A549 (cell line): ENCODE results near the gene FIGLA. TPM values are rescaled to one million over a fixed set of nuclear protein-coding genes. Genes with fewer than 3 reads are reported as not detected.

Experiments
- ATAC-seq, 2 experiments: fragments of 200-7000 bp in 1 of 2; fragments of >200 bp in 1 of 2; cut with Nextera tagmentation in 1 of 2; cut with Tn5 transposase in 1 of 2; 3 replicates each; pipeline versions ENCODE4 v1.8.0 to v1.9.1; 2018 to 2020; ENCODE audit warnings: mild to moderate bottlenecking in 1 of 2, moderate library complexity in 1 of 2
- CTCF ChIA-PET: fragments of 300-600 bp; sonication (Branson Sonifier 250); formaldehyde crosslinking; extraction: SDS; loops from one replicate; lab custom pipeline; 2021; ENCODE audit warnings: antibody characterized with exemption, inconsistent platforms; lab: Yijun Ruan, JAX
- POLR2A ChIA-PET: fragments of 350-600 bp; formaldehyde crosslinking; extraction: SDS; loops from one replicate; lab custom pipeline; 2021; ENCODE audit warnings: antibody characterized with exemption, inconsistent platforms; lab: Yijun Ruan, JAX
- DNase-seq, 2 experiments: peaks; one replicate each; pipeline versions ENCODE4 v3.0.0 to v3.0.0-alpha.2; 2011 to 2016; ENCODE audit warnings: low read depth in 1 of 2, low spot score in 1 of 2
- FAIRE-seq: peaks from 2 replicates; lab custom pipeline; 2011; peaks lifted over from hg19 to GRCh38; lab: Jason Lieb, UNC
- H3K27ac ChIP-seq, 2 experiments: fragments of >200 bp; sonication (Bioruptor Twin); formaldehyde crosslinking; 3 replicates each; pipeline ENCODE4 v1.5.1; 2016 to 2017
- H3K4me1 ChIP-seq: fragments of >200 bp; sonication (Bioruptor Twin); formaldehyde crosslinking; 3 replicates; pipeline ENCODE4 v1.6.1; 2016
- H3K4me2 ChIP-seq: fragments of >200 bp; sonication (Bioruptor Twin); formaldehyde crosslinking; 3 replicates; pipeline ENCODE4 v1.6.1; 2016
- H3K4me3 ChIP-seq: fragments of >200 bp; sonication (Bioruptor Twin); formaldehyde crosslinking; 3 replicates; pipeline ENCODE4 v1.5.1; 2016
- H3K9me3 ChIP-seq: fragments of >200 bp; sonication (Bioruptor Twin); formaldehyde crosslinking; 3 replicates; pipeline ENCODE4 v1.6.1; 2016
- ATOH8 ChIP-seq: fragments of 250-450 bp; sonication (Bioruptor Pico); IDR thresholded peaks from 2 replicates; pipeline ENCODE4 v1.5.0; 2020; ENCODE audit warnings: low read depth, mild to moderate bottlenecking, moderate library complexity
- BHLHE40 ChIP-seq: IDR thresholded peaks from 2 replicates; pipeline ENCODE4 v1.6.1; 2012; ENCODE audit warnings: low read depth, low read length, inconsistent platforms
- CBX2 ChIP-seq: fragments of 200-600 bp; sonication (generic); IDR thresholded peaks from 2 replicates; pipeline ENCODE4 v1.6.1; 2016; ENCODE audit warnings: low read depth, mild to moderate bottlenecking, borderline replicate concordance
- CBX8 ChIP-seq: fragments of 200-600 bp; sonication (generic); IDR thresholded peaks from 2 replicates; pipeline ENCODE4 v1.6.1; 2016
- CTCF ChIP-seq: fragments of >200 bp; sonication (Bioruptor Twin); formaldehyde crosslinking; IDR thresholded peaks from 3 replicates; pipeline ENCODE4 v1.5.1; 2016
- E2F6 ChIP-seq: IDR thresholded peaks from 2 replicates; pipeline ENCODE4 v1.6.1; 2012; ENCODE audit warnings: low read depth, borderline replicate concordance
- EHMT2 ChIP-seq: fragments of 200-600 bp; sonication (generic); IDR thresholded peaks from 2 replicates; pipeline ENCODE4 v1.6.1; 2016; ENCODE audit warnings: antibody characterized with exemption, low read depth, mild to moderate bottlenecking, moderate library complexity
- EP300 ChIP-seq, 2 experiments: fragments of >200 bp; sonication (Bioruptor Twin); formaldehyde crosslinking; IDR thresholded peaks; 2 replicates in 1 of 2; 3 replicates in 1 of 2; pipeline ENCODE4 v1.6.1; 2016 to 2017
- FOXS1 ChIP-seq: fragments of 250-450 bp; sonication (Bioruptor Pico); IDR thresholded peaks from 2 replicates; pipeline ENCODE4 v1.5.0; 2020; ENCODE audit warnings: mild to moderate bottlenecking, moderate library complexity
- HDAC2 ChIP-seq: fragments of 200-600 bp; sonication (generic); IDR thresholded peaks from 2 replicates; pipeline ENCODE4 v1.6.1; 2016
- HES2 ChIP-seq: fragments of >200 bp; sonication (Bioruptor Twin); formaldehyde crosslinking; IDR thresholded peaks from 2 replicates; pipeline ENCODE4 v1.6.1; 2016
- HOXB5 ChIP-seq: fragments of 250-450 bp; sonication (Bioruptor Pico); IDR thresholded peaks from 2 replicates; pipeline ENCODE4 v1.5.0; 2020; ENCODE audit warnings: mild to moderate bottlenecking, moderate library complexity
- KDM1A ChIP-seq: fragments of 200-600 bp; sonication (generic); IDR thresholded peaks from 2 replicates; pipeline ENCODE4 v1.6.1; 2016; ENCODE audit warnings: low read depth, mild to moderate bottlenecking
- MAFK ChIP-seq: fragments of 450-650 bp; IDR thresholded peaks from 2 replicates; pipeline ENCODE4 v1.6.1; 2014; ENCODE audit not compliant: partially characterized antibody
- MAZ ChIP-seq: fragments of 150-350 bp; IDR thresholded peaks from 2 replicates; pipeline ENCODE4 v1.6.1; 2014; ENCODE audit warnings: antibody characterized with exemption, low read depth, low read length, borderline replicate concordance
- MYC ChIP-seq: IDR thresholded peaks from 2 replicates; pipeline ENCODE4 v1.6.1; 2012; ENCODE audit warnings: mild to moderate bottlenecking, inconsistent platforms, low read length, improper control_type of control experiment, borderline replicate concordance
- NFE2L2 ChIP-seq: fragments of 150-350 bp; conservative IDR thresholded peaks from 2 replicates; pipeline ENCODE4 v1.6.1; 2014; ENCODE audit warnings: low read length
- NPAS2 ChIP-seq: fragments of 250-450 bp; sonication (Bioruptor Pico); IDR thresholded peaks from 2 replicates; pipeline ENCODE4 v1.8.0; 2022; ENCODE audit warnings: mild to moderate bottlenecking, moderate library complexity, borderline replicate concordance
- PHF8 ChIP-seq: fragments of 200-600 bp; sonication (generic); IDR thresholded peaks from 2 replicates; pipeline ENCODE4 v1.6.1; 2016; ENCODE audit warnings: low read depth, mild to moderate bottlenecking, antibody characterized with exemption, moderate library complexity, borderline replicate concordance
- POLR2AphosphoS2 ChIP-seq: conservative IDR thresholded peaks from 2 replicates; pipeline ENCODE4 v1.6.1; 2012; ENCODE audit warnings: low read length, improper control_type of control experiment, inconsistent platforms
- RFX5 ChIP-seq: fragments of 450-650 bp; IDR thresholded peaks from 2 replicates; pipeline ENCODE4 v1.7.1; 2014; ENCODE audit warnings: antibody characterized with exemption, mild to moderate bottlenecking, moderate library complexity
- RNF2 ChIP-seq: fragments of 200-600 bp; sonication (generic); IDR thresholded peaks from 2 replicates; pipeline ENCODE4 v1.6.1; 2016; ENCODE audit warnings: low read depth, mild to moderate bottlenecking, antibody characterized with exemption, moderate library complexity, borderline replicate concordance
- ZC3H11A ChIP-seq: fragments of 450-650 bp; IDR thresholded peaks from 2 replicates; pipeline ENCODE4 v1.6.1; 2014; ENCODE audit warnings: antibody characterized with exemption, mild to moderate bottlenecking
- WGBS: methylation state at CpG from one replicate; pipeline ENCODE4 v1.1.6; 2017; ENCODE audit errors: missing lambda C conversion rate; 5-methylcytosine and 5-hydroxymethylcytosine counted together
- polyA plus RNA-seq, 4 experiments: library from polyadenylated mRNA; depleted of rRNA in 3 of 4; stranded (reverse); fragments of >200 nt; fragmentation: RNase III in 1 of 4; extraction: RNeasy Plus Mini Kit Qiagen cat#74134 plus additional on column Dnase treatment in 1 of 4; gene quantifications; 2 replicates in 3 of 4; 3 replicates in 1 of 4; pipeline ENCODE4 v1.2.3, GENCODE V29; 2011 to 2017

FIGLA gene
- polyA plus RNA-seq, 2 of the 4 experiments (the other 2 are of a cell fraction): not detected

- FAIRE-seq: no peak
- TF ChIP-seq PHF8 (no peak), HDAC2 (no peak), EHMT2 (no peak), NFE2L2 (no peak), POLR2AphosphoS2 (no peak), E2F6 (no peak), HES2 (no peak), RFX5 (no peak), FOXS1 (CRISPR knock-in tag) (no peak), ZC3H11A (no peak), MAZ (no peak), RNF2 (no peak), HOXB5 (no peak), ATOH8 (no peak), KDM1A (no peak)
- H3K4me3 ChIP-seq: no peak overlapping the region
These were observed 11.8 kb downstream of the FIGLA start for GRCh38 chr2:70778676-70779075.

GRCh38 chr2:70777450-70777849, 13.0 kb downstream of the FIGLA start:
- peak overlapping the region; percentile 35 to 51 for H3K27ac ChIP-seq
- peak overlapping the region; percentile 44 for H3K4me2 ChIP-seq
- TF ChIP-seq MYC (no peak), FOXS1 (CRISPR knock-in tag) (no peak), BHLHE40 (no peak), CTCF (no peak), NPAS2 (CRISPR knock-in tag) (no peak), MAFK (peak; percentile 89), EP300 (IDR thresholded peaks at IDR 0.05) (no peak), HDAC2 (no peak), CBX8 (no peak), NFE2L2 (peak; percentile 80), CBX2 (no peak)
- WGBS: 2% methylated on average over 2 of the region's 2 CpGs
- ChIA-PET CTCF (interaction anchor here (0.8 to 6.4 kb wide), 6 partner anchors 7 to 474 kb away, joined by 3 to 52 read pairs (median 10); partner anchors contain the start of genes ADD2 and FIGLA), POLR2A (no interaction called here)
- no peaks in the 10 kb centered on the region for H3K9me3 ChIP-seq
- DNase-seq (peak in 1 of 2 experiments; percentile 20), ATAC-seq (no peak), FAIRE-seq (no peak)
- no peak overlapping the region for H3K4me3 ChIP-seq
- peaks cover 23% of the 10 kb centered on the region for H3K4me1 ChIP-seq

More at GRCh38 chr2:70778676-70779075, 11.8 kb downstream of the FIGLA start:
- ChIA-PET POLR2A (no interaction called here), CTCF (interaction anchor here (1.2 to 4.1 kb wide), 5 partner anchors 10 to 475 kb away, joined by 3 to 46 read pairs (median 12); partner anchors contain the start of genes ADD2 and FIGLA)
- DNase-seq (no peak), ATAC-seq (no peak)
- Histone ChIP-seq H3K27ac (no peak overlapping the region), H3K9me3 (no peaks in the 10 kb centered on the region), H3K4me1 (peaks cover 23% of the 10 kb centered on the region), H3K4me2 (no peak overlapping the region)
- WGBS: 85% methylated on average over 1 of the region's 1 CpG
